ENCODE measurements around the gene EZR. TPM values are rescaled to one million over a fixed set of nuclear protein-coding genes. Genes with fewer than 3 reads are reported as not detected.

EZR gene
- total and polyA plus RNA-seq, 2 of the 8 experiments (the other 6 are each of a cell fraction or from before 2014, with no cell fraction given) = 122 to 286 TPM

- no peak overlapping the region for H4K5ac ChIP-seq (ENCODE audit: insufficient read length, low read depth, low read length)
- no peak overlapping the region for H4K8ac ChIP-seq (ENCODE audit: extremely low read depth, insufficient read depth, low read length)
- TF ChIP-seq RNF2 (IDR thresholded peaks at IDR 0.05; ENCODE audit: borderline replicate concordance, low read depth, low read length, missing control alignments, poor library complexity, severe bottlenecking) = no peak
- no peak for TF ChIP-seq RFX5 (IDR thresholded peaks at IDR 0.05; ENCODE audit: borderline replicate concordance, low read depth, low read length)
- TF ChIP-seq NANOG (IDR thresholded peaks at IDR 0.05; ENCODE audit: insufficient read depth, low read depth, low read length, poor library complexity, severe bottlenecking) = no peak
- no peak for TF ChIP-seq JUND (IDR thresholded peaks at IDR 0.05; ENCODE audit: low read length)
- TF ChIP-seq CBX5 (IDR thresholded peaks at IDR 0.05; ENCODE audit: low read depth, low read length) = no peak
- TF ChIP-seq ATF3 (IDR thresholded peaks at IDR 0.05; ENCODE audit: insufficient read depth, low read depth, low read length) = no peak
- no peak for TF ChIP-seq HDAC2 (IDR thresholded peaks at IDR 0.05; ENCODE audit: borderline replicate concordance in 1 of 2, low read depth in 2 of 2, low read length in 2 of 2)
- TF ChIP-seq USF2 (IDR thresholded peaks at IDR 0.05; ENCODE audit: low read length) = no peak
- H4K20me1 ChIP-seq (replicated peaks in 1 of 2; ENCODE audit: control insufficient read depth in 1 of 2, insufficient read depth in 2 of 2, low read length in 2 of 2) = peaks cover 0 to 2% of the 10 kb centered on the region in 2 experiments
- H4K91ac ChIP-seq (replicated peaks; ENCODE audit: insufficient read length, low read length) = no peak overlapping the region
- peaks cover 0 to 20% (median 10%) of the 10 kb centered on the region in 4 experiments; a peak in 6 of 7 replicates for H3K4me1 ChIP-seq (replicated peaks in 1 of 4; ENCODE audit: control insufficient read depth in 3 of 4, insufficient read depth in 4 of 4, low read length in 3 of 4)
- no peak overlapping the region for H3K4me3 ChIP-seq (ENCODE audit: extremely low read depth in 1 of 4, insufficient read depth in 2 of 4, low read depth in 3 of 4, low read length in 4 of 4)
- H2BK15ac ChIP-seq (ENCODE audit: low read length) = no peak overlapping the region
- FAIRE-seq (no peak), DNase-seq (ENCODE audit: low read depth in 1 of 2, low spot score in 2 of 2) (no peak)
- H3K79me2 ChIP-seq (ENCODE audit: control insufficient read depth in 1 of 2, insufficient read depth in 2 of 2, low read length in 2 of 2) = no peaks in the 10 kb centered on the region
- H3K4me2 ChIP-seq (ENCODE audit: insufficient read depth in 1 of 2, low read depth in 2 of 2, low read length in 2 of 2) = no peak overlapping the region
- no peak overlapping the region for H2AK5ac ChIP-seq (ENCODE audit: low read depth, low read length)
- H3K79me1 ChIP-seq (ENCODE audit: low read depth, low read length) = no peaks in the 10 kb centered on the region
- no peak overlapping the region for H2AFZ ChIP-seq (ENCODE audit: low read length)
- H3K56ac ChIP-seq (replicated peaks; ENCODE audit: insufficient read length, low read depth, low read length) = no peak overlapping the region
- 0 out of 2 replicates have a peak overlapping the region, but pooled peaks have one; percentile 21 for H2BK20ac ChIP-seq (ENCODE audit: low read length)
- H3K23me2 ChIP-seq (ENCODE audit: low read depth, low read length) = no peaks in the 10 kb centered on the region
- no peaks in the 10 kb centered on the region for H3K9me3 ChIP-seq (ENCODE audit: insufficient read depth in 2 of 2, low read depth in 1 of 2, low read length in 1 of 2)
- ChIA-PET CTCF (ENCODE audit: partially characterized antibody) (interaction anchor here (0.8 to 1.9 kb wide), 7 partner anchors 10 to 69 kb away, joined by 3 to 7 read pairs (median 3); no protein-coding TSS in a partner anchor), POLR2A (ENCODE audit: partially characterized antibody) (interaction anchor here (0.7 to 6.0 kb wide), 6 partner anchors 10 to 109 kb away, joined by 3 to 39 read pairs (median 6); no protein-coding TSS in a partner anchor)
- H3K9ac ChIP-seq (replicated peaks in 1 of 4; ENCODE audit: extremely low read depth in 1 of 4, low read depth in 3 of 4, low read length in 3 of 4) = no peak overlapping the region
- H3K4ac ChIP-seq (replicated peaks; ENCODE audit: insufficient read length, low read depth, low read length) = no peak overlapping the region
- H3K27ac ChIP-seq (ENCODE audit: low read depth, low read length) = no peak overlapping the region
- 90% methylated on average over 7 of the region's 7 CpGs; no CpG with 5 or more reads in 1 of the 2 experiments for WGBS, 2 experiments (ENCODE audit: extremely low coverage in 1 of 2, insufficient coverage in 1 of 2, insufficient read length in 1 of 2, insufficient replicate concordance in 2 of 2, low coverage in 1 of 2, low lambda C conversion rate in 2 of 2, missing lambda C conversion rate in 1 of 2)
- H3K18ac ChIP-seq (ENCODE audit: extremely low read depth, low read length) = no peak overlapping the region; the same call in 1 of the 2 replicates
- no peak overlapping the region for H3K14ac ChIP-seq (ENCODE audit: insufficient read length)
- no peak overlapping the region for H3K23ac ChIP-seq (ENCODE audit: insufficient read length)
- H3K27me3 ChIP-seq (replicated peaks in 1 of 4; ENCODE audit: control insufficient read depth in 3 of 4, extremely low read depth in 1 of 4, insufficient read depth in 3 of 4, low read length in 3 of 4) = no peaks in the 10 kb centered on the region
- no peak overlapping the region for H2BK5ac ChIP-seq (ENCODE audit: low read depth, low read length)
- H2BK120ac ChIP-seq (replicated peaks; ENCODE audit: low read depth, low read length) = no peak overlapping the region
- H2BK12ac ChIP-seq (ENCODE audit: low read depth, low read length) = no peak overlapping the region; the same call in 1 of the 2 replicates
- peaks cover 0 to 7% (median under 1%) of the 10 kb centered on the region in 4 experiments; a peak in 2 of 8 replicates for H3K36me3 ChIP-seq (ENCODE audit: control insufficient read depth in 2 of 4, insufficient read depth in 4 of 4, low read length in 3 of 4)
These were observed 59.1 kb downstream of the EZR start for GRCh38 chr6:158759966-158760617.
